ENCODE results near the gene DCBLD2. TPM values are rescaled to one million over a fixed set of nuclear protein-coding genes. Genes with fewer than 3 reads are reported as not detected.
"Not testable (repeated sequence)": the region's sequence is repeated elsewhere in the genome, so short reads cannot be mapped to it uniquely, and the experiment has no call there.

DCBLD2 gene
- total and polyA plus RNA-seq, 12 donors: 9.1 to 68.2 (median 40.9) TPM

GRCh38 chr3:98886525-98886924, 15.0 kb downstream of the DCBLD2 start:
- no peaks in the 10 kb centered on the region for H3K36me3 ChIP-seq (replicated peaks in 1 of 2)
- TF ChIP-seq CTCF (IDR thresholded peaks at IDR 0.05): no peak
- TF ChIP-seq POLR2A (IDR thresholded peaks at IDR 0.05): no peak

GRCh38 chr3:98885851-98886250, 15.6 kb downstream of the DCBLD2 start:
- H3K27ac ChIP-seq: no peak overlapping the region
- TF ChIP-seq POLR2A (IDR thresholded peaks at IDR 0.05) (no peak), CTCF (IDR thresholded peaks at IDR 0.05) (no peak)
- 71 to 86% (median 80%) methylated on average over 1 of the region's 1 CpG for WGBS, 4 donors
- H3K9me3 ChIP-seq (replicated peaks in 1 of 3): no peaks in the 10 kb centered on the region
- intact Hi-C loops (cut with DNase I): loop anchor here in 1 of 2 donors (10.0 kb wide), 1 partner anchor 61 kb away; no protein-coding TSS in a partner anchor
- no peaks in the 10 kb centered on the region for H3K36me3 ChIP-seq (replicated peaks in 1 of 2)
- H3K4me1 ChIP-seq (replicated peaks in 1 of 2): peaks cover 27 to 38% of the 10 kb centered on the region in 2 donors
- H3K4me3 ChIP-seq: no peak overlapping the region
- no peak for DNase-seq
- no peaks in the 10 kb centered on the region for H3K27me3 ChIP-seq

More at GRCh38 chr3:98886525-98886924, 15.0 kb downstream of the DCBLD2 start:
- Histone ChIP-seq H3K27ac (no peak overlapping the region), H3K27me3 (no peaks in the 10 kb centered on the region), H3K4me3 (no peak overlapping the region), H3K4me1 (replicated peaks in 1 of 2) (peaks cover 27 to 41% of the 10 kb centered on the region in 2 donors), H3K9me3 (replicated peaks in 1 of 3) (no peaks in the 10 kb centered on the region)
- intact Hi-C loops (cut with DNase I): loop anchor here in 1 of 2 donors (10.0 kb wide), 1 partner anchor 62 kb away; no protein-coding TSS in a partner anchor
- 16 to 33% (median 28%) methylated on average over 2 of the region's 2 CpGs for WGBS, 4 donors
- DNase-seq: no peak

GRCh38 chr3:98884675-98885371, 16.7 kb downstream of the DCBLD2 start:
- H3K9me3 ChIP-seq (replicated peaks in 1 of 3): no peaks in the 10 kb centered on the region
- H3K36me3 ChIP-seq (replicated peaks in 1 of 2): no peaks in the 10 kb centered on the region
- 59 to 64% (median 60%) methylated on average over 6 of the region's 6 CpGs for WGBS, 4 donors
- intact Hi-C loops (cut with DNase I): loop anchor here in 1 of 2 donors (10.0 kb wide), 1 partner anchor 60 kb away; no protein-coding TSS in a partner anchor
- DNase-seq: no peak
- H3K4me1 ChIP-seq (replicated peaks in 1 of 2): peaks cover 27 to 30% of the 10 kb centered on the region in 2 donors
- H3K27ac ChIP-seq: peak overlapping the region in 1 of 5 donors; percentile 11
- no peak for TF ChIP-seq POLR2A (IDR thresholded peaks at IDR 0.05)
- no peak for TF ChIP-seq CTCF (IDR thresholded peaks at IDR 0.05)
- no peaks in the 10 kb centered on the region for H3K27me3 ChIP-seq
- H3K4me3 ChIP-seq: no peak overlapping the region

GRCh38 chr3:98882614-98883333, 18.7 kb downstream of the DCBLD2 start:
- not testable (repeated sequence) for H3K4me3 ChIP-seq, DNase-seq

More at GRCh38 chr3:98882614-98883333, 18.7 kb downstream of the DCBLD2 start:
- intact Hi-C loops (cut with DNase I): loop anchor here in 1 of 2 donors (10.0 kb wide), 1 partner anchor 58 kb away; no protein-coding TSS in a partner anchor
- 90 to 95% (median 92%) methylated on average over 4 to 5 of the region's 5 CpGs for whole genome bisulfite sequencing, 4 donors
- H3K9me3 ChIP-seq (replicated peaks in 1 of 3); H3K27ac ChIP-seq; H3K36me3 ChIP-seq (replicated peaks in 1 of 2); H3K27me3 ChIP-seq: not testable (repeated sequence)
- peaks cover 23 to 30% of the 10 kb centered on the region in 2 donors for H3K4me1 ChIP-seq (replicated peaks in 1 of 2)
